ENCODE measurements around the gene CCM2.

- TF ChIP-seq CTCF (IDR thresholded peaks at IDR 0.05) (no peak), EP300 (IDR thresholded peaks at IDR 0.05) (no peak)
These were observed 15.6 kb upstream of the CCM2 start for GRCh38 chr7:44984478-44984758.

All from ovary (tissue), 3 donors.